H1 (cell line): ENCODE measurements around the gene RAB3A. TPM values are rescaled to one million over a fixed set of nuclear protein-coding genes. Genes with fewer than 3 reads are reported as not detected.

ENCODE experiments used
- KDM1A ChIP-seq: fragments of 200-600, 300-600 bp; sonication (generic); IDR thresholded peaks from 2 replicates; pipeline ENCODE4 v1.7.1; 2016; ENCODE audit warnings: mild to moderate bottlenecking, low read length, borderline replicate concordance
- polyA plus RNA-seq, 7 experiments: library from polyadenylated mRNA; depleted of rRNA in 3 of 7; stranded (reverse) in 5 of 7; unstranded in 2 of 7; fragments of >200 nt in 5 of 7; fragments of 200-250 nt in 2 of 7; gene quantifications; 1 replicate in 5 of 7; 2 replicates in 1 of 7; 4 replicates in 1 of 7; pipeline versions ENCODE4 v1.2.1 to v1.2.3, GENCODE V29; 2011 to 2013; ENCODE audit warnings: missing spikeins in 2 of 7, mixed read lengths in 2 of 7
- total RNA-seq: library from RNA; stranded (reverse); fragmentation: NEBNext Ultra II Directional; extraction: Animal tissue kit (Norgen Biotek cat#: 25700); gene quantifications from 2 replicates; pipeline ENCODE4 v1.2.1, GENCODE V29; 2021

RAB3A gene
- total and polyA plus RNA-seq, 2 of the 8 experiments (the other 6 are each of a cell fraction or from before 2014, with no cell fraction given) = 13.6 to 14.2 TPM

GRCh38 chr19:18198374-18198773 lies 5.5 kb downstream of the RAB3A start (continued):
- TF ChIP-seq KDM1A = no peak
- TF ChIP-seq, all 59 proteins: peak for 0
